Fibroblast of pulmonary artery (primary cell): ENCODE measurements around the gene HOXA13.
A peak's percentile ranks its signal among the peaks of the same experiment; 100 is the strongest.

Experiments
- DNase-seq: peaks from one replicate; pipeline ENCODE4 v3.0.0-alpha.2; 2010; ENCODE audit warnings: low read depth
- H3K4me3 ChIP-seq: replicated peaks from 2 replicates; pipeline ENCODE4 v1.5.1; 2011; ENCODE audit warnings: low read depth, mild to moderate bottlenecking, control low read depth, low read length, moderate library complexity
- CTCF ChIP-seq: IDR thresholded peaks from 2 replicates; pipeline ENCODE4 v1.5.1; 2011; ENCODE audit warnings: mild to moderate bottlenecking, control low read depth, low read length, inconsistent platforms; ENCODE audit errors: missing control alignments

HOXA13 gene

GRCh38 chr7:27189997-27190748, 9.7 kb downstream of the HOXA13 start:
- no peak overlapping the region for H3K4me3 ChIP-seq

GRCh38 chr7:27189295-27189996, 10.4 kb downstream of the HOXA13 start:
- DNase-seq, result no peak
- no peak overlapping the region for H3K4me3 ChIP-seq
- TF ChIP-seq CTCF, result no peak

More at GRCh38 chr7:27189997-27190748, 9.7 kb downstream of the HOXA13 start:
- no peak for TF ChIP-seq CTCF
- DNase-seq, result no peak

- TF ChIP-seq CTCF, result no peak
- DNase-seq, result peak; percentile 47
- H3K4me3 ChIP-seq, result peak overlapping the region; percentile 21
Measured at GRCh38 chr7:27188386-27189294, 11.3 kb downstream of the HOXA13 start.

GRCh38 chr7:27187475-27188385, 12.2 kb downstream of the HOXA13 start:
- TF ChIP-seq CTCF, result no peak
- no peak for DNase-seq
- H3K4me3 ChIP-seq, result no peak overlapping the region

GRCh38 chr7:27186668-27187474, 13.0 kb downstream of the HOXA13 start:
- no peak overlapping the region for H3K4me3 ChIP-seq
- DNase-seq, result no peak
- no peak for TF ChIP-seq CTCF
